ENCODE measurements around the gene CYGB. TPM values are rescaled to one million over a fixed set of nuclear protein-coding genes. Genes with fewer than 3 reads are reported as not detected.
A peak's percentile ranks its signal among the peaks of the same experiment; 100 is the strongest.
"Not testable (repeated sequence)": the region's sequence is repeated elsewhere in the genome, so short reads cannot be mapped to it uniquely, and the experiment has no call there.

Gene CYGB
- total RNA-seq, 2 experiments from 2014 or later, result 0.44 to 0.57 TPM

- 0 out of 2 replicates have a peak overlapping the region, but pooled peaks have one; percentile 11 for H3K4me2 ChIP-seq (ENCODE audit: low read length)
- POLR2A ChIA-PET, result interaction anchor here (0.6 to 3.6 kb wide), 7 partner anchors 9 to 357 kb away, joined by 3 to 21 read pairs (median 3); no protein-coding TSS in a partner anchor
- intact Hi-C loops (cut with micrococcal nuclease; ENCODE audit: unreplicated experiment), result no loop called here
- no peaks in the 10 kb centered on the region for H3K9me3 ChIP-seq (ENCODE audit: low read length)
- peaks cover 40% of the 10 kb centered on the region for H3K4me1 ChIP-seq (ENCODE audit: insufficient read depth, low read length, poor library complexity, severe bottlenecking)
- DNase-seq (ENCODE audit: low spot score), result no peak
- H3K9me2 ChIP-seq (ENCODE audit: insufficient read depth, low read length), result no peaks in the 10 kb centered on the region
- CTCF ChIA-PET (ENCODE audit: unreplicated experiment), result interaction anchor here (1.9 kb wide), 1 partner anchor 8 kb away, joined by 7 read pairs; no protein-coding TSS in a partner anchor
- H4K20me1 ChIP-seq (ENCODE audit: insufficient read depth, low read length), result peaks cover 22% of the 10 kb centered on the region
- peaks cover 62% of the 10 kb centered on the region for H3K36me3 ChIP-seq (ENCODE audit: insufficient read depth, low read length)
- H3K27ac ChIP-seq (ENCODE audit: low read depth, low read length, poor library complexity, severe bottlenecking), result no peak overlapping the region
- H2AFZ ChIP-seq (ENCODE audit: low read length), result no peak overlapping the region
- H3K4me3 ChIP-seq (ENCODE audit: low read depth, low read length, poor library complexity, severe bottlenecking), result no peak overlapping the region
- H3K79me2 ChIP-seq (ENCODE audit: insufficient read depth, low read depth, low read length), result peaks cover 19% of the 10 kb centered on the region
- no TSS peak for BruUV-seq (replicated peaks)
- TF ChIP-seq EZH2phosphoT487 (IDR thresholded peaks at IDR 0.05; ENCODE audit: borderline replicate concordance, low read depth, low read length), result no peak
- peak; percentile 60 for TF ChIP-seq CTCF (conservative IDR thresholded peaks at IDR 0.05; ENCODE audit: low read length)
Measured at GRCh38 chr17:76565728-76566612, 28.5 kb upstream of the CYGB start.

GRCh38 chr17:76564991-76565727 is 27.6 kb upstream of the CYGB start:
- H2AFZ ChIP-seq (ENCODE audit: low read length); CTCF ChIA-PET (ENCODE audit: unreplicated experiment); H3K4me3 ChIP-seq (ENCODE audit: low read depth, low read length, poor library complexity, severe bottlenecking); BruUV-seq (replicated peaks); DNase-seq (ENCODE audit: low spot score); H3K9me3 ChIP-seq (ENCODE audit: low read length); H3K9me2 ChIP-seq (ENCODE audit: insufficient read depth, low read length); H3K27ac ChIP-seq (ENCODE audit: low read depth, low read length, poor library complexity, severe bottlenecking); intact Hi-C loops (cut with micrococcal nuclease; ENCODE audit: unreplicated experiment): not testable (repeated sequence)
- Histone ChIP-seq H3K4me2 (ENCODE audit: low read length) (0 out of 2 replicates have a peak overlapping the region, but pooled peaks have one; percentile 11), H3K36me3 (ENCODE audit: insufficient read depth, low read length) (peaks cover 70% of the 10 kb centered on the region), H3K79me2 (ENCODE audit: insufficient read depth, low read depth, low read length) (peaks cover 27% of the 10 kb centered on the region), H3K4me1 (ENCODE audit: insufficient read depth, low read length, poor library complexity, severe bottlenecking) (peaks cover 48% of the 10 kb centered on the region), H4K20me1 (ENCODE audit: insufficient read depth, low read length) (peaks cover 30% of the 10 kb centered on the region)
- POLR2A ChIA-PET, result interaction anchor here (3.6 kb wide), 1 partner anchor 8 kb away, joined by 21 read pairs; no protein-coding TSS in a partner anchor

GRCh38 chr17:76563359-76563758 is 25.9 kb upstream of the CYGB start:
- Histone ChIP-seq H3K4me1 (ENCODE audit: insufficient read depth, low read length, poor library complexity, severe bottlenecking) (peaks cover 62% of the 10 kb centered on the region), H3K36me3 (ENCODE audit: insufficient read depth, low read length) (peaks cover 88% of the 10 kb centered on the region), H4K20me1 (ENCODE audit: insufficient read depth, low read length) (peaks cover 45% of the 10 kb centered on the region), H3K79me2 (ENCODE audit: insufficient read depth, low read depth, low read length) (peaks cover 45% of the 10 kb centered on the region)
- BruUV-seq (replicated peaks), result TSS peak; percentile 7
- H3K4me3 ChIP-seq (ENCODE audit: low read depth, low read length, poor library complexity, severe bottlenecking); DNase-seq (ENCODE audit: low spot score); H2AFZ ChIP-seq (ENCODE audit: low read length); H3K27ac ChIP-seq (ENCODE audit: low read depth, low read length, poor library complexity, severe bottlenecking); intact Hi-C loops (cut with micrococcal nuclease; ENCODE audit: unreplicated experiment); H3K9me2 ChIP-seq (ENCODE audit: insufficient read depth, low read length); H3K4me2 ChIP-seq (ENCODE audit: low read length); CTCF ChIA-PET (ENCODE audit: unreplicated experiment); H3K9me3 ChIP-seq (ENCODE audit: low read length): not testable (repeated sequence)
- POLR2A ChIA-PET, result interaction anchor here (0.6 kb wide), 1 partner anchor 199 kb away, joined by 7 read pairs; no protein-coding TSS in a partner anchor
